SK-N-MC (cell line): Measurements from ENCODE around the gene LY6G6D.

Source experiments
- DNase-seq: peaks from one replicate; pipeline ENCODE4 v3.0.0-alpha.2; 2011; ENCODE audit warnings: low read depth, low spot score
- H3K27ac ChIP-seq: fragments of 200-600 bp; sonication (generic); 2 replicates; pipeline ENCODE4 v1.5.1; 2016; ENCODE audit warnings: mixed run types
- H3K36me3 ChIP-seq: fragments of 200-600 bp; sonication (generic); 2 replicates; pipeline ENCODE4 v1.6.1; 2017; ENCODE audit warnings: antibody characterized with exemption, low read length, mixed read lengths; ENCODE audit not compliant: insufficient read depth
- H3K4me3 ChIP-seq: fragments of 200-600 bp; sonication (generic); 2 replicates; pipeline ENCODE4 v1.5.1; 2016
- H3K9ac ChIP-seq: fragments of 200-600 bp; sonication (generic); 2 replicates; pipeline ENCODE4 v1.8.0; 2017; ENCODE audit warnings: mixed run types, mixed read lengths; ENCODE audit not compliant: insufficient read length
- H3K9me3 ChIP-seq: fragments of 200-600 bp; sonication (generic); 2 replicates; pipeline ENCODE4 v1.6.1; 2017; ENCODE audit warnings: low read depth, mild to moderate bottlenecking, antibody characterized with exemption, low read length, moderate library complexity, mixed read lengths
- EZH2 ChIP-seq: fragments of 200-600 bp; sonication (generic); IDR thresholded peaks from one replicate; pipeline ENCODE4 v1.6.1; 2017; ENCODE audit warnings: antibody characterized with exemption
- FOXP2 ChIP-seq: optimal IDR thresholded peaks from 2 replicates; pipeline ENCODE3; 2011; ENCODE audit warnings: mild to moderate bottlenecking, moderate library complexity; ENCODE audit not compliant: insufficient read depth; ENCODE audit errors: extremely low read length, control extremely low read depth
- POLR2AphosphoS5 ChIP-seq: IDR thresholded peaks from 2 replicates; pipeline ENCODE4 v1.6.1; 2012; ENCODE audit warnings: mild to moderate bottlenecking, low read depth, low read length, borderline replicate concordance

The LY6G6D gene

GRCh38 chr6:31740397-31741223, 25.5 kb downstream of the LY6G6D start:
- H3K27ac ChIP-seq = peak overlapping the region; percentile 75
- DNase-seq = no peak
- H3K9ac ChIP-seq = peak overlapping the region; percentile 96
- peaks cover 40% of the 10 kb centered on the region for H3K36me3 ChIP-seq
- H3K9me3 ChIP-seq = no peaks in the 10 kb centered on the region
- TF ChIP-seq FOXP2 (no peak), POLR2AphosphoS5 (no peak), EZH2 (no peak)
- H3K4me3 ChIP-seq = peak overlapping the region; percentile 90

DNA sequence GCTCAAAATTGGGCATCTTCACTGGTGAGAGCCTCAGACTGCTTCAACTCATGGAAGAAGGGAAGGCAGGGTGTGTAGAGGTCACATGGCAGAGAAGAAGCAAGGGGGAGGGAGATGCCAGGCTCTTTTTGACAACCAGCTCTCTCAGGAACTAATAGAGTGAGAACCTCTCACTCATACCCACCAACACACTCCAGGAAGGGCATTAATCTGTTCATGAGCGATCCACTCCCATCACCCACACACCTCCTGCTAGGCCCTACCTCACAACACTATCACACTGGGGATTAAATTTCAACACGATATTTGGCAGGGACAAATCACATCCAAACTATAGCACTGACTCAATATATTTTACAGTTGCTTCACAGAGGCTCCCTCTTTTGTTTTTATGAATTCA, 26.7 kb downstream of the LY6G6D start:
- H3K9me3 ChIP-seq = no peaks in the 10 kb centered on the region
- no peak overlapping the region for H3K9ac ChIP-seq
- TF ChIP-seq FOXP2 = no peak
- no peak for TF ChIP-seq POLR2AphosphoS5
- H3K4me3 ChIP-seq = no peak overlapping the region
- DNase-seq = no peak
- H3K36me3 ChIP-seq = peaks cover 43% of the 10 kb centered on the region
- no peak overlapping the region for H3K27ac ChIP-seq

- Histone ChIP-seq H3K27ac (no peak overlapping the region), H3K36me3 (peaks cover 52% of the 10 kb centered on the region), H3K4me3 (no peak overlapping the region), H3K9me3 (no peaks in the 10 kb centered on the region), H3K9ac (no peak overlapping the region)
- DNase-seq = no peak
- no peak for TF ChIP-seq POLR2AphosphoS5
- no peak for TF ChIP-seq EZH2
- TF ChIP-seq FOXP2 = no peak
Measured at GRCh38 chr6:31742894-31743293, 27.7 kb downstream of the LY6G6D start.

GRCh38 chr6:31744422-31744821, 29.3 kb downstream of the LY6G6D start:
- Histone ChIP-seq H3K4me3 (no peak overlapping the region), H3K9ac (no peak overlapping the region), H3K36me3 (peaks cover 54% of the 10 kb centered on the region), H3K9me3 (no peaks in the 10 kb centered on the region), H3K27ac (0 out of 2 replicates have a peak overlapping the region, but pooled peaks have one; percentile 19)
- TF ChIP-seq POLR2AphosphoS5 (no peak), EZH2 (no peak), FOXP2 (no peak)
- no peak for DNase-seq

- TF ChIP-seq FOXP2 = no peak
- TF ChIP-seq EZH2 = no peak
- no peak; the same call in 1 of the 2 replicates for TF ChIP-seq POLR2AphosphoS5
- no peak for DNase-seq
- Histone ChIP-seq H3K27ac (no peak overlapping the region), H3K9me3 (no peaks in the 10 kb centered on the region), H3K9ac (no peak overlapping the region), H3K36me3 (peaks cover 27% of the 10 kb centered on the region), H3K4me3 (no peak overlapping the region)
Measured at GRCh38 chr6:31749301-31750036, 34.3 kb downstream of the LY6G6D start.

GRCh38 chr6:31750411-31751022, 35.4 kb downstream of the LY6G6D start:
- Histone ChIP-seq H3K27ac (peak overlapping the region; percentile 6; the same call in 1 of the 2 replicates), H3K9ac (no peak overlapping the region), H3K4me3 (no peak overlapping the region), H3K9me3 (no peaks in the 10 kb centered on the region), H3K36me3 (peaks cover 23% of the 10 kb centered on the region)
- no peak for TF ChIP-seq POLR2AphosphoS5
- no peak for TF ChIP-seq EZH2
- TF ChIP-seq FOXP2 = no peak
- no peak for DNase-seq

- no peak for DNase-seq
- no peak for TF ChIP-seq POLR2AphosphoS5
- no peak for TF ChIP-seq EZH2
- no peak for TF ChIP-seq FOXP2
- Histone ChIP-seq H3K9me3 (no peaks in the 10 kb centered on the region), H3K36me3 (peaks cover 12% of the 10 kb centered on the region; the same call in 1 of the 2 replicates), H3K27ac (no peak overlapping the region; the same call in 1 of the 2 replicates), H3K4me3 (no peak overlapping the region), H3K9ac (no peak overlapping the region)
Measured at GRCh38 chr6:31752739-31753319, 37.7 kb downstream of the LY6G6D start.

DNA sequence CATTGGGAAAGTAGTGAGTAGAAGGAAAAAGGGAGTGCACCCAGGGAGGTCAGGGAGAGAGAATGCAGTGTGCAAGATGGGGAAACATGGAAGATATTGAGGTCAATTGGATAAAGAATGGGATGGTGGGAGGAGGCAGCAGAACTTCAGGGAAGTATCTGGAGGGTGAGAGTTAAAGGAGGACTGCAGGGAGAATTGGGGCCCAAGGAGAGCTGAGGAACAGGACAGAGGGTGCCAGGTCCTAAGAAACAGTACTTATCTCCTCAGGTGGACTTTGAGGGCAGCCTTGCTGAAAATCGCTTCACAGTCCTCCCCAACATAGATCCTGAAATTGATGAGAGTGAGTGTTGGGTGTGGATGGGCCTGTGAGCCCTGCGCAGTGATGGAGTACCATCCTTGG, 43.1 kb downstream of the LY6G6D start:
- Histone ChIP-seq H3K4me3 (no peak overlapping the region), H3K9me3 (no peaks in the 10 kb centered on the region), H3K27ac (no peak overlapping the region), H3K9ac (no peak overlapping the region), H3K36me3 (peaks cover 51% of the 10 kb centered on the region)
- no peak for DNase-seq
- TF ChIP-seq EZH2 = no peak
- no peak for TF ChIP-seq FOXP2
- no peak for TF ChIP-seq POLR2AphosphoS5

- DNase-seq = no peak
- peaks cover 55% of the 10 kb centered on the region for H3K36me3 ChIP-seq
- H3K27ac ChIP-seq = no peak overlapping the region
Measured at GRCh38 chr6:31760790-31761189, 45.6 kb downstream of the LY6G6D start.

More at GRCh38 chr6:31760790-31761189, 45.6 kb downstream of the LY6G6D start:
- Histone ChIP-seq H3K4me3 (no peak overlapping the region), H3K9ac (no peak overlapping the region), H3K9me3 (no peaks in the 10 kb centered on the region)
- no peak for TF ChIP-seq EZH2
